Measurements from ENCODE around the gene KLC1.

DNA sequence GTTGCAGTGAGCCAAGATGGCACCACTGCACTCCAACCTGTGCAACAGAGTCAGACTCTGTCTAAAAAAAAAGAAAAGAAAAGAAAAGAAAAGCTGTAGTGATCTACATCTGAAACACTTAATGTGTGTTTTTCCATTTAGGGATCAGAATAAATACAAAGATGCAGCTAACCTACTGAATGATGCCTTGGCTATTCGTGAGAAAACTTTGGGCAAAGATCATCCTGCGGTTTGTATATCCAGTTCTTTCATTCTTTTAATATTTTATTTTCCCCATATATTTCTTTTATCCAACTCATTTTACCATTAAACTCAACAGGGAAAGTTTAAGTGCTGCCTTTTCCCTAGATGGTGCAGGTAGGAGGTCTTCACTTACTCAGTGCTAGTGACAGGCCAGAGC lies 40.4 kb downstream of the KLC1 start:
- TF ChIP-seq, protein P1, sequence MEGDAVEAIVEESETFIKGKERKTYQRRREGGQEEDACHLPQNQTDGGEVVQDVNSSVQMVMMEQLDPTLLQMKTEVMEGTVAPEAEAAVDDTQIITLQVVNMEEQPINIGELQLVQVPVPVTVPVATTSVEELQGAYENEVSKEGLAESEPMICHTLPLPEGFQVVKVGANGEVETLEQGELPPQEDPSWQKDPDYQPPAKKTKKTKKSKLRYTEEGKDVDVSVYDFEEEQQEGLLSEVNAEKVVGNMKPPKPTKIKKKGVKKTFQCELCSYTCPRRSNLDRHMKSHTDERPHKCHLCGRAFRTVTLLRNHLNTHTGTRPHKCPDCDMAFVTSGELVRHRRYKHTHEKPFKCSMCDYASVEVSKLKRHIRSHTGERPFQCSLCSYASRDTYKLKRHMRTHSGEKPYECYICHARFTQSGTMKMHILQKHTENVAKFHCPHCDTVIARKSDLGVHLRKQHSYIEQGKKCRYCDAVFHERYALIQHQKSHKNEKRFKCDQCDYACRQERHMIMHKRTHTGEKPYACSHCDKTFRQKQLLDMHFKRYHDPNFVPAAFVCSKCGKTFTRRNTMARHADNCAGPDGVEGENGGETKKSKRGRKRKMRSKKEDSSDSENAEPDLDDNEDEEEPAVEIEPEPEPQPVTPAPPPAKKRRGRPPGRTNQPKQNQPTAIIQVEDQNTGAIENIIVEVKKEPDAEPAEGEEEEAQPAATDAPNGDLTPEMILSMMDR (IDR thresholded peaks at IDR 0.05), result no peak
- no peak for TF ChIP-seq EZH2 (IDR thresholded peaks at IDR 0.05; ENCODE audit: borderline replicate concordance, insufficient read depth, low read depth, low read length, poor library complexity, severe bottlenecking)

Data from B cell (primary cell).